ENCODE results near the gene CTSV. TPM values are rescaled to one million over a fixed set of nuclear protein-coding genes. Genes with fewer than 3 reads are reported as not detected.
"Not testable (repeated sequence)": the region's sequence is repeated elsewhere in the genome, so short reads cannot be mapped to it uniquely, and the experiment has no call there.

The CTSV gene
- total and polyA plus RNA-seq, 10 donors = 0.06 to 0.30 (median 0.13) TPM; not detected in 4

- 77 to 91% (median 86%) methylated on average over 3 of the region's 3 CpGs for WGBS, 5 donors
- TF ChIP-seq POLR2AphosphoS5 (IDR thresholded peaks at IDR 0.05) (no peak), CTCF (IDR thresholded peaks at IDR 0.05 in 8 of 11, conservative IDR thresholded peaks at IDR 0.05 in 3 of 11) (no peak), POLR2A (IDR thresholded peaks at IDR 0.05) (no peak)
- H3K9me3 ChIP-seq = peaks cover 0 to 6% (median 1%) of the 10 kb centered on the region in 8 donors
- H3K27me3 ChIP-seq (replicated peaks in 1 of 7) = peaks cover 0 to 28% (median 0%) of the 10 kb centered on the region in 7 donors
- H3K4me3 ChIP-seq = no peak overlapping the region
- no peaks in the 10 kb centered on the region for H3K4me1 ChIP-seq
- H3K36me3 ChIP-seq = no peaks in the 10 kb centered on the region
- no peak for DNase-seq
- intact Hi-C loops (cut with DNase I; ENCODE audit: low total_unique reads) = no loop called here
- H3K27ac ChIP-seq = no peak overlapping the region
These were observed 21.9 kb upstream of the CTSV start for GRCh38 chr9:97060796-97061195.

- TF ChIP-seq CTCF (IDR thresholded peaks at IDR 0.05 in 8 of 11, conservative IDR thresholded peaks at IDR 0.05 in 3 of 11) (no peak), POLR2A (IDR thresholded peaks at IDR 0.05) (no peak), POLR2AphosphoS5 (IDR thresholded peaks at IDR 0.05) (no peak)
- Histone ChIP-seq H3K27me3 (replicated peaks in 1 of 7) (peaks cover 0 to 34% (median 3%) of the 10 kb centered on the region in 7 donors), H3K27ac (no peak overlapping the region), H3K4me1 (no peaks in the 10 kb centered on the region), H3K9me3 (no peaks in the 10 kb centered on the region), H3K4me3 (no peak overlapping the region), H3K36me3 (no peaks in the 10 kb centered on the region)
- DNase-seq = no peak
- intact Hi-C loops (cut with DNase I; ENCODE audit: low total_unique reads) = no loop called here
- 70 to 79% (median 75%) methylated on average over 3 of the region's 3 CpGs for WGBS, 5 donors
These were observed 20.7 kb upstream of the CTSV start for GRCh38 chr9:97059626-97060025.

GRCh38 chr9:97057651-97058050, 18.7 kb upstream of the CTSV start:
- 86 to 97% (median 91%) methylated on average over 5 of the region's 5 CpGs for WGBS, 5 donors

GRCh38 chr9:97055891-97056290, 16.9 kb upstream of the CTSV start:
- H3K4me3 ChIP-seq; H3K9me3 ChIP-seq; H3K36me3 ChIP-seq; H3K4me1 ChIP-seq; intact Hi-C loops (cut with DNase I; ENCODE audit: low total_unique reads); DNase-seq; H3K27ac ChIP-seq: not testable (repeated sequence)
- WGBS, 5 donors = 88 to 93% (median 92%) methylated on average over 10 to 11 of the region's 13 CpGs
- peaks cover 0 to 60% (median 3%) of the 10 kb centered on the region in 7 donors for H3K27me3 ChIP-seq (replicated peaks in 1 of 7)

More at GRCh38 chr9:97057651-97058050, 18.7 kb upstream of the CTSV start:
- intact Hi-C loops (cut with DNase I; ENCODE audit: low total_unique reads) = no loop called here
- no peaks in the 10 kb centered on the region for H3K9me3 ChIP-seq
- TF ChIP-seq POLR2A (IDR thresholded peaks at IDR 0.05) (no peak), CTCF (IDR thresholded peaks at IDR 0.05 in 8 of 11, conservative IDR thresholded peaks at IDR 0.05 in 3 of 11) (no peak), POLR2AphosphoS5 (IDR thresholded peaks at IDR 0.05) (no peak)
- DNase-seq = no peak
- H3K27ac ChIP-seq = no peak overlapping the region
- H3K36me3 ChIP-seq = no peaks in the 10 kb centered on the region
- H3K4me3 ChIP-seq = no peak overlapping the region
- H3K4me1 ChIP-seq = no peaks in the 10 kb centered on the region
- peaks cover 0 to 46% (median 3%) of the 10 kb centered on the region in 7 donors for H3K27me3 ChIP-seq (replicated peaks in 1 of 7)

- Histone ChIP-seq H3K9me3 (no peaks in the 10 kb centered on the region), H3K36me3 (no peaks in the 10 kb centered on the region), H3K27me3 (replicated peaks in 1 of 7) (peaks cover 0 to 66% (median 3%) of the 10 kb centered on the region in 7 donors), H3K27ac (no peak overlapping the region), H3K4me1 (no peaks in the 10 kb centered on the region), H3K4me3 (no peak overlapping the region)
- DNase-seq = no peak
- WGBS, 5 donors = 39 to 52% (median 47%) methylated on average over 3 of the region's 3 CpGs
- intact Hi-C loops (cut with DNase I; ENCODE audit: low total_unique reads) = no loop called here
- TF ChIP-seq POLR2A (IDR thresholded peaks at IDR 0.05) = no peak
- TF ChIP-seq CTCF (IDR thresholded peaks at IDR 0.05 in 8 of 11, conservative IDR thresholded peaks at IDR 0.05 in 3 of 11) = no peak
- TF ChIP-seq POLR2AphosphoS5 (IDR thresholded peaks at IDR 0.05) = no peak
These were observed 14.8 kb upstream of the CTSV start for GRCh38 chr9:97053717-97054116.
